ENCODE data around the gene KCNQ1. TPM values are rescaled to one million over a fixed set of nuclear protein-coding genes. Genes with fewer than 3 reads are reported as not detected.

The KCNQ1 gene
- total and polyA plus RNA-seq, 2 of the 13 experiments (the other 11 are each of a cell fraction or from before 2014, with no cell fraction given) = 0.02 to 0.08 TPM

DNA sequence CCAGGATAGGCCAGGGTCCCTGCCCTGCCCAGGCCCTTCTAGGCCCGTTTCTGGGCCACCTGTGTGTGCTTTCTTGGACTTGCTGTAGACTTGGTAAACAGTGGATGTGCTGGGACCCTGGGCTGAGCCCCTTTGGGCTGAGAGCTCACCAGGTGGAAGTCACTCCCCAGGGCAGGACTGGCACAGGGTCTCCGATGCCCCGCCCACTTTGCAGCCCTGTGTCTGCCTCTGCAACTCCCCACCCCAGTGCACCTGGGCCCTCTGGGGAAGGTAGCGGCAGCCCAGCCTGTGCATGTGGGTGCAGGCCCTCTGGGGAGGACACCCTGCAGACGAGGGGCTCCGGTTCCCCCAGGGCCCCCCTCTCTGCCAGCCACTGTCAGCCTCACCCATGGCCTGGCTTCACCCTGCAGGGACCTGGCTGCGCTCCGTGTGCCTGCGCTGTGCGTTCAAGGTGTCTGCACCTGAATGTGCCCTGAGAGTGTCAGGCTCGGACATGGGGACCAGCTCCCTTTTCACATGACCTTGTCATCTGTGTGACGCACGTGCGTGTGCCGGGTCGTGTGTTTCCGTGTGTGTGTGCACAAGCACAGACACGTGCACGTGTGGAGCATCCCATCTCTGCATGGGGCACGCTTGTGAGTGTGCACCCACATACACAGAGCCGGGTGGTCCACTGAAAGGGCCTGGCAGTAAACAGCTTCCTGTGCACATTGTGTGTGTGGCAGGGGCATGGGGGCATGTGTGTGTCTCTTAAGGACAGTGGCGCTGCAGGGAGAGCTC lies 136.5 kb downstream of the KCNQ1 start:
- intact Hi-C loops (cut with micrococcal nuclease; ENCODE audit: unreplicated experiment) = no loop called here
- CTCF ChIA-PET (ENCODE audit: low intra/inter-chr PET ratio, low total read pairs) = no interaction called here
- TF ChIP-seq MAFF (IDR thresholded peaks at IDR 0.05; ENCODE audit: low read depth, low read length) (no peak), MNT (IDR thresholded peaks at IDR 0.05) (peak; percentile 87), CHCHD3 (CRISPR knock-in tag; IDR thresholded peaks at IDR 0.05) (no peak)
- Histone ChIP-seq H3K36me3 (replicated peaks in 1 of 2; ENCODE audit: control insufficient read depth in 1 of 2, insufficient read depth in 2 of 2, low read length in 2 of 2) (no peaks in the 10 kb centered on the region), H3K4me3 (replicated peaks in 1 of 3; ENCODE audit: insufficient read depth in 1 of 3, low read depth in 2 of 3, low read length in 3 of 3) (no peak overlapping the region), H3K4me2 (ENCODE audit: low read depth, low read length) (no peak overlapping the region), H3K9me3 (ENCODE audit: low read length) (no peaks in the 10 kb centered on the region), H3K9ac (ENCODE audit: insufficient read depth, low read depth, low read length) (no peak overlapping the region), H3K4me1 (ENCODE audit: insufficient read depth, low read length) (no peaks in the 10 kb centered on the region), H4K20me1 (ENCODE audit: insufficient read depth, low read length) (no peaks in the 10 kb centered on the region), H3K27me3 (ENCODE audit: control insufficient read depth in 1 of 2, insufficient read depth in 2 of 2, low read length in 2 of 2) (peaks cover 31 to 85% of the 10 kb centered on the region in 2 experiments), H3K27ac (ENCODE audit: extremely low read length, insufficient read depth, low read length) (no peak overlapping the region), H3K79me2 (ENCODE audit: insufficient read depth, low read length) (no peaks in the 10 kb centered on the region), H2AFZ (ENCODE audit: low read length) (no peak overlapping the region)
- in situ Hi-C loops (cut with HindIII; ENCODE audit: extremely low pct_ligation_motif_present, low pct_unique_long_range_greater_than_20kb) = no loop called here
- DNase-seq (ENCODE audit: low spot score) (no peak), ATAC-seq (no peak), FAIRE-seq (no peak)
- POLR2A ChIA-PET = no interaction called here
- 19% methylated on average over 11 of the region's 22 CpGs for WGBS (ENCODE audit: low lambda C conversion rate)
- BruUV-seq (replicated peaks) = no TSS peak

- 56% methylated on average over 8 of the region's 23 CpGs for WGBS (ENCODE audit: low lambda C conversion rate)
- no peak for TF ChIP-seq HNRNPL (IDR thresholded peaks at IDR 0.05; ENCODE audit: low read depth, low read length)
- no peak for TF ChIP-seq HDAC6 (IDR thresholded peaks at IDR 0.05; ENCODE audit: low read depth, low read length)
- H3K36me3 ChIP-seq (replicated peaks in 1 of 2; ENCODE audit: control insufficient read depth in 1 of 2, insufficient read depth in 2 of 2, low read length in 2 of 2) = no peaks in the 10 kb centered on the region
- no peaks in the 10 kb centered on the region for H3K79me2 ChIP-seq (ENCODE audit: insufficient read depth, low read length)
- in situ Hi-C loops (cut with HindIII; ENCODE audit: extremely low pct_ligation_motif_present, low pct_unique_long_range_greater_than_20kb) = no loop called here
- intact Hi-C loops (cut with micrococcal nuclease; ENCODE audit: unreplicated experiment) = no loop called here
- no peaks in the 10 kb centered on the region for H3K4me1 ChIP-seq (ENCODE audit: insufficient read depth, low read length)
- H4K20me1 ChIP-seq (ENCODE audit: insufficient read depth, low read length) = no peaks in the 10 kb centered on the region
- POLR2A ChIA-PET = no interaction called here
- DNase-seq (ENCODE audit: low spot score) = no peak
- no peak for FAIRE-seq
- peaks cover 29 to 85% of the 10 kb centered on the region in 2 experiments for H3K27me3 ChIP-seq (ENCODE audit: control insufficient read depth in 1 of 2, insufficient read depth in 2 of 2, low read length in 2 of 2)
- H3K9ac ChIP-seq (ENCODE audit: insufficient read depth, low read depth, low read length) = no peak overlapping the region
- H3K27ac ChIP-seq (ENCODE audit: extremely low read length, insufficient read depth, low read length) = no peak overlapping the region
- no peaks in the 10 kb centered on the region for H3K9me3 ChIP-seq (ENCODE audit: low read length)
- H3K4me3 ChIP-seq (replicated peaks in 1 of 3; ENCODE audit: insufficient read depth in 1 of 3, low read depth in 2 of 3, low read length in 3 of 3) = no peak overlapping the region
- no peak for ATAC-seq
- BruUV-seq (replicated peaks) = no TSS peak
- no peak overlapping the region for H2AFZ ChIP-seq (ENCODE audit: low read length)
- no peak overlapping the region for H3K4me2 ChIP-seq (ENCODE audit: low read depth, low read length)
- CTCF ChIA-PET (ENCODE audit: low intra/inter-chr PET ratio, low total read pairs) = no interaction called here
Observed at GRCh38 chr11:2581931-2582350, 137.1 kb downstream of the KCNQ1 start.

Measured in HepG2 (cell line).